GM19351 (cell line): ENCODE results near the gene PPIF.

Experiments used
- ATAC-seq: cut with Tn5 transposase; IDR thresholded peaks from one replicate; pipeline ENCODE4 v1.9.1; 2021; ENCODE audit warnings: mild to moderate bottlenecking, moderate library complexity; ENCODE audit not compliant: unreplicated experiment

PPIF gene

DNA sequence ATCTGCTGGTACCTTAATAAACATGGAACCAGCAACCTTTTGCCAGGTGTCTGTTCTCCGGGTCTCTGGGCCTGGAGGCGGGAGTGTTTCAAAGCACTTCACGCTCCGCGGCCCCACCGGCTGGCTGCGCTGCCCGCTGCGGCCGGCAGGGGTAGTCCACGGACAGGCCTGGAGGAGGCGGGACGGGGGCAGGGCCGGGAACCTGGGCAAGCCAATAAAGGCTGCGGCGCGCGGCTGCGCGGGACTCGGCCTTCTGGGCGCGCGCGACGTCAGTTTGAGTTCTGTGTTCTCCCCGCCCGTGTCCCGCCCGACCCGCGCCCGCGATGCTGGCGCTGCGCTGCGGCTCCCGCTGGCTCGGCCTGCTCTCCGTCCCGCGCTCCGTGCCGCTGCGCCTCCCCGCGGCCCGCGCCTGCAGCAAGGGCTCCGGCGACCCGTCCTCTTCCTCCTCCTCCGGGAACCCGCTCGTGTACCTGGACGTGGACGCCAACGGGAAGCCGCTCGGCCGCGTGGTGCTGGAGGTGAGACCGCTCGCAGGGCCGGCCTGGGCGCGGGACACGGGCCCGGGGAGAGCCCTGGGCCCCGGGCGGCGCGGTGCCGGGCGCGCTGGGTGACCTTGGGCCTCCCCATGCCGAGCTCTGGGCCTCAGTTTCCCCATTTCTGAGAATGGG, at the start of gene PPIF:
Gene PPIF, plus strand, starts transcription at position 244 of the 668 bp plus-strand sequence. Its CDS starts 80 bp downstream, at position 324.
- ATAC-seq = peak; percentile 78

DNA sequence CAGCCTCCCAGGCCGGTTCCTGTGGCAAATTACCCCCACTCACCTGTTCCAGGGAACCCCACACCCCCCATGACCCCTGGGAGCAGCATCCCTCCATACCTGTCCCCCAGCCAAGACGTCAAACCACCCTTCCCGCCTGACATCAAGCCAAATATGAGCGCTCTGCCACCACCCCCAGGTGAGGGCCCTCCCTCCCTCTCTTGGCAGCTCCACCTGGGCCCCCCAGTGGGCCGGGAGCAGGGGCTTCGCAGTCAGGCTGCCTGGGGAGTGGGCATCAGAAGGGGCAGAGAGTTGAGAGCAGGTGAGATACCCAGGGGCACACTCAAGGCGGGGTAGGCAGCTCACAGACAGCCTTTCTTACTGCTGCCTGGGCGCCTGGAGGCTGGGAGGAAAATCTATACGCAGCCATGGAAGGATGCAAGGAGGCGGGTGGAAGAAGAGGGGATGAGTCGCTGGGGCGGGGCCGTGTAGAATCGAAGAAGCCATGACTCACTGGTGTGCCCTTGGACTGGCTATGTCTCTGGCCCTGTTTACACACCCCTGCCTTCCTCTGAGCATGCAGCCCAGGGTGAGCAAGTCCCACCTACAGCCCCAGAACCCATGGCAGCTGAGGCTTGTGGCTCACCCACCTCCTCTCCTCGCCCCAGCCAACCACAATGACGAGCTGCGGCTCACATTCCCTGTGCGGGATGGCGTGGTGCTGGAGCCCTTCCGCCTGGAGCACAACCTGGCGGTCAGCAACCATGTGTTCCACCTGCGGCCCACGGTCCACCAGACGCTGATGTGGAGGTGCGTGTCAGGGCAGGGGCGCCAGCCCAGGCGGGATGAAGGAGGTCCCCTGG, 48.6 kb upstream of the PPIF start:
- no peak for ATAC-seq

DNA sequence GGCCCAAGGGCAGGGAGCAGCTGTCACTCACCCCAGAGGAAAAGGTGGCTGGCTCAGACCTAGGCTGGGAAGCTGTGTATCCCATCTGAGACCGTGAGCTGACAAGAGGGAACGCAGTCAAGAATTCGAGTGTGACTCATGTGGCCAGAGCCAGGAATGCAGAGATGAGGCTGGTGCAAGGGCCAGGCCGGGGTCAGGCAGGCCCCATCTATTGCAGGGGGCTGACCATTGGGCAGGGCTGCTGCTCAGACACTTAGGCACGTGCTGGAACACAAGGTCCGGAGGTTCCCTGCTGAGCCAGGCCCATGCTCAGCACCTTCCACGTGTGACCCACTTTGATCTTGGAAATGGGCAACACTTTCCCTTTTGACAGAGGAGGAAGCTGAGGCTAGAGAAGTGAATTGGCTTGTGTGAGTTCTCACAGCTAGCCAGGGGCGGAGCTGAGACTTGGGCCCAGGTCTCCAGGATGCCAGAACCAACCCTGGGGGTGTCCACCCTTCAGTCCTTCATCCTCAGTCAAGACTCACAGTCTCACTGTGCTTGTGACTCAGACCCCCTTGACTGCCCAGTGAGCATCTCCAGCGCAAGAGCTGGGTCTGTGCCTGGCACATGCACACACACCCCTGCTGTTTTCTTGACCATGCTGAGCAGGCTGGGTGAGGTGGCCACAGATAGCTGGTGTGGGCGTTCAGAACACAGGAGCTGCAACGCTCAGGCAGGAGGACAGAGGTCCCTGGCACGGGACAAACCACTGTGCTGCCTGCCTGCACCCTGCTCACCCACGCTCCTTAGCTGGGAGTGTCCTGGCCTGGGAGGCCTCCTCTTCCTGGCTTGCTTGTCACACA, 47.6 kb upstream of the PPIF start:
- no peak for ATAC-seq

DNA sequence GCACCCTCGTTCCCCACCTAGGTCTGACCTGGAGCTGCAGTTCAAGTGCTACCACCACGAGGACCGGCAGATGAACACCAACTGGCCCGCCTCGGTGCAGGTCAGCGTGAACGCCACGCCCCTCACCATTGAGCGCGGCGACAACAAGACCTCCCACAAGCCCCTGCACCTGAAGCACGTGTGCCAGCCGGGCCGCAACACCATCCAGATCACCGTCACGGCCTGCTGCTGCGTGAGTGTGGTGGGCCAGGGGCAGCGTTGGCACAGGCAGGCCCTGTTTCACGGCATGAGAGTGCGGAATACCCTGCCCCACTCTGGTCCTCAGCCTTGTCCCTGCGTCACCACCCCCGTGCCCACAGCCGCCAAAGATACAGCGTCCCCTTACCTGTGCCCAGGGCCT, 46.6 kb upstream of the PPIF start:
- ATAC-seq = no peak

DNA sequence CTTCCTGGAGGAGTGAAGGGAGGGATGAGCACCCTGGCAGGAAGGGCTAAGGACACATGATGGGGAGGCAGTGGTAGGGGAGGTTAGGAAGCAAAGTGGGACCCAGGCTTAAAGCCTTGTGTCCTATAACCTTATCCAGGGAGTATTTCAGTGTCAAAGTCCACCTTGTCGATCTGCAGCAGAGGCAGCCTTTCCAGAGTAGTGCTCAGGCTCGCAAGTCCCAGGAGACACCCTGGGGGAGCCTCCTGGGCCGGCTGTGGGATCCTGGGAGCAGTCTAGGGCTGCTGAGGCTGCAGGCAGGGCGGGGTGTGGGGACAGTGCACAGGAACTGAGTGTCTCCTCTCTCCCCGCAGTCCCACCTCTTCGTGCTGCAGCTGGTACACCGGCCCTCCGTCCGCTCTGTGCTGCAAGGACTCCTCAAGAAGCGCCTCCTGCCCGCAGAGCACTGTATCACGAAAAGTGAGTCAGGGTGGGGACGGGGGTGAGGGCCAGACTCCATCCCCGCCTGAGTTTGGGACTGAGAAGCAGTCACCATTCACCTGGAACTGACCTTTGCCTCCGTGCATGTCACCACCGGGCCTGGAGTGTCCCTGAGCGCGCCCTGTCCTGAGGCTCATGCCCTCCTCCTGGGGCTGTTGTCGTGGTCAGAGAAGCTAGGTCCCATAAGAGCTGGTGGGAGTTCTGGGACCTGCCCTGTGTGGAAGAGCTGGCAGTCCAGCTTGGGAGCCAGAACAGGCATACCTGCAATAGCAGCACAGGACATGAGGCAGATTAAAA, 45.3 kb upstream of the PPIF start:
- ATAC-seq = no peak

DNA sequence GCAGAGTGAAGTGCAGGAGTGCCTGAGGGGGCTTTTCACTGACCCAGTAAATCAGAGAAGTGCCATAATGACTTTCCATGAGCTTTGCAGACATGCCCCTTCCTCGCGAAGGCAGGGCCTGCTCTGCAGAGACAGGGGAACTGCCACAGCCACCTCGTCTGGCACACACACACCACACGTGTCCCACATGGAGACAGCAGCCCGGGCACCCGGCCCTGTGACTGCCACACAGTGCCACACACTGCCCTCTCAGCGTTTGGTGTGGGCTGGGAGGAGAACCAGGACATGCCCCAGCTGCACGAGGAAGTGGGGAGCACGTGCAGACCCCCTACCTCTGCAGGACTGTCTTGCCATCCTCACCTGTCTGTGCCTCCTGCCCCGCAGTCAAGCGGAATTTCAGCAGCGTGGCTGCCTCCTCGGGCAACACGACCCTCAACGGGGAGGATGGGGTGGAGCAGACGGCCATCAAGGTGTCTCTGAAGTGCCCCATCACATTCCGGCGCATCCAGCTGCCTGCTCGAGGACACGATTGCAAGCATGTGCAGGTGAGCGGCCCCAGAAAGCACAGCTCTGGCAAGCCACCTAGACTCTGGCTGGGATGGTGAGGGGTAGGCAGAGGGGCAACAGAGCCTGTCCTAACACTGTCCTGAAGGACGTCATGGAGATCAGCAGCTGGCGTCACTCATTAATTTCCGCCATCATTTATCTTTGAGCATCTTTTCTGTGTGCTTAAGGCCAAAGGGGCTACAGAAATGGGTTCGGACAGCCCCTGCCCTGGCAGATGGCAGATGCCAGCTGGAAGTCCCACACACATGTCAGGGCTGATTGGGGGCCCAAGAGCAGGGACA, 43.4 kb upstream of the PPIF start:
- no peak for ATAC-seq

DNA sequence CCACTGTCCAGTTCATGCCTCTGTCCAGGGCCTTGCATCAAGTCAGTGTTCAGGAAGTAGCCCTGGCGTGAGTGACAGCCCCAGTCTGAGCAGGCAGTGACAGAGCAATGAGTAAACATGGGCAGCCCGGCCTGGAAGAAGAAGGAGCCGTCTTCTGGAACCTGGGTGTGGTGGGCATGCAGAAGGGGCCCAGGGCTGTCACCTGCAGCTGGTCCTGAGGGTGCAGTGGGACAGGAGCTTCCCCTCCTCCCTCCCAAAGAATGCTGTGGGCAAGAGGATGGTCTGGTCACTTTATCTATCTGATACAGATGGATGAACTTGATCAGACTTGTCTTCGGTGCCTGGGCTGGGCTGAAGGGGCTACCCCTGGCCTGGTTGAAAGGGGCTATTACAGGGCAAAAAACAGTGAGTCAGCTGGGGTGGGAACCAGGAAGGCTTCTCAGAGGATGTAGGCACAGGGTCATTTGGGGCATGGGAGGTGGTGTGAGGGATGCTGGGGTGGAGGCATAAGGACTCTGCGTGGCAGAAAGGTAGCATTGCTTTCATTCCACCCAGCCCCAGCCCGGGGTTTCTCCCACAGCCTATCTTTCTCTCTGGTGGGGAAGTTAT, 42.7 kb upstream of the PPIF start:
- no peak for ATAC-seq

DNA sequence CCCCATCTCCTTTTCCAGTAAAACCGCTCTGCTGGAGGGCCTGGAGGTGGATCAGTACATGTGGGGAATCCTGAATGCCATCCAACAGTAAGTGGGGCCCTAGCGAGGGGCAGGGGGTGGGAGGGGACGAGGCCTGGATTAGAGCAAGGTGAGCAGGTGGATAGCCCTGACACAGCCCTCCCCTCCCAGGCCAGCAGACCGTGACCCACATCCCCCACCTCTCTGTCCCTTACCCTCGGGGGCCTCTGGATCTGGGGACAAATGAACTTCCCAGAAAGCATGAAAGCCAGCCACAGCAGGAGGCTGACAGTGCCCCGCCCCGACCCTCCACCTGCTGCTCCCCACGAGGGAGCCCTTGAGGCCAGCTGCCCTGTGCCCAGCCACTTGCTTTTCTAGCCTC, 41.8 kb upstream of the PPIF start:
- ATAC-seq = no peak

DNA sequence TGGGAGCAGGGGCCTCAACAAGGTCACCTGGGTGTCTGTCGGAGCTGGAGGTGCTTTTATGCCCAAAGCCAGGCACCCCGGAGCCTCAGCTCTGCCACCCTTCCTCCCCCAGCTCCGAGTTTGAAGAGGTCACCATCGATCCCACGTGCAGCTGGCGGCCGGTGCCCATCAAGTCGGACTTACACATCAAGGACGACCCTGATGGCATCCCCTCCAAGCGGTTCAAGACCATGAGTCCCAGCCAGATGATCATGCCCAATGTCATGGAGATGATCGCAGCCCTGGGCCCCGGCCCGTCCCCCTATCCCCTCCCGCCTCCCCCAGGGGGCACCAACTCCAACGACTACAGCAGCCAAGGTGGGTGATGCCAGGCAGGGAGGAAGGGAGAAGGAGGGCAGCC, 41.3 kb upstream of the PPIF start:
- ATAC-seq = no peak

DNA sequence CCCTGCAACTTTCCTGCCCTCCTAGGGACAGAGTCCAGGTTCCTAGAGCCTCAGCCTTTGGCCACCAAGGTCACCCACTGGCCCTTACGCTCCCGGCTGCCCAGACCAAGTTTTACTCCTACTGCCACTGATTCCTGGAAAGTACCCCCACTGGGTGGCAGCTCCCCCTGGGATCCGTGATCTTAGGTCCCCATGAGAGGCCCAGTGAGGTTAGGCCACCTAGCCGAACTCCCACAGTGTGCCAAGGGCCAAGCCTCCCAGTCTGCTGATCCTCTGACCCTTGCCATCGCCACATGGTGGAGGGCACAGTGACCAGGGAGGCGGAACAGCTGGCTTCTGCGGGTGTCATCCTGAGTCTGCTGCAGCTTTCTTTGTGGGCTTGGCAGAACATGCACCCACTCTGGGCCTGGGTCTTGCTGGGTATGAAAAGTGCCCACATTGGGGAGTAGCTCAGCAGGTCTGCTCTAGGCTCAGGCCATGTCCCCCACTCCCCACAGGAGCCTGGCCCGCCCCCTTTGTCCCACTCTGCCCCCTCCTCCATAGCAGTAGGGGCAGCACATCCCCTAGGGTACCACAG, 40.5 kb upstream of the PPIF start:
- no peak for ATAC-seq

DNA sequence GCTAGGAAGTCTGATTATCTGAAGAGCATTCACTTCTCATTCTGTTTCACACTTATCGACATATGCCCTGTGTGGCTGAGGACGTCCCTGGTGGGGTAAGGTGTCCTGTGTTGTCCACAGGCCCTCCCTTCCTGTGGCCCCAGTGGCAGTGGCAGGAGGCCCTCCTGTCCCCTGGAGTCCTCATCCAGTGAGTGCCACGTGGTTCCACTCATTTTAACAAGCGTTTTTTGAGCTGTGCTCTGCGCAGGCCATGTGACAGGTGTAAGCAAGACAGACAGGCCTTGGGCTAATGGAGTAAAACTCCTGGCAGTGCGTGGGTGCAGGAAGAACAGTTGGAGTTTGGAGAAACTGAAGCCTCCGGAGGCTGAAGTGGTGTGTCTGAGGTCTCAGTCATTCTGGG, 39.3 kb upstream of the PPIF start:
- no peak for ATAC-seq

DNA sequence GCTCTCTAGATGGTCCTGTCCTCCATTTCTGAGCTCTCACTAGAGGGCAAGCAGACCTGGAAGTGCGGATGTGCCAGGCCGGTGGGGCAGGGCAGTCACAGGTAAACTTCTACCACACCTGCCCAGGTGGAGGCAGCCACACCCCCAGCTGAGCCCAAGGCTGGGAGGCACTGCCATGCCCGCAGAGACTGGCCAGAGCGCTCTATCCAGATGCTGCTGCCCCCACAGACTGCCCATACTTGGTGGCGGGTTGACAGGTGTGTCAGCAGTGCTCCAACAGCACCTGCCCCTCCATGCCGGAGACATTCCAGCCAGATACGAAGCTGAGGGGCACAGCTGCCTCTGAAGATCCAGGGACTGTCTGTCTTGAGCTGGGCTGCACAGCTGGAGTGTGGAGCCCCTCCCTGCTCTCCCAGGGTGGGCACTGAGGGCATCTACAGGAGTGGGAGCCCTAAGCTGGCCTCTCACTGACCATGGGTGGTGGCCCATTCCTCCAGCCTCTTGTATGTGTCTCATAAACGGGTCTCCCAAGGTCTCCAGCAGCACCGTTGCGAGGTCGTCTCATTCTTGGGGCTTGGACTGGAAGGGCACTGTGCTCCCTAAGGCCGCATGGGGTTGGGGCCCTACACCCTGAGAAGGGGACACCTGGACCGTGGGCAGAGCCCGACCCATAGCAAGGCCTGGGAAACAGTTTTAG, 38.2 kb upstream of the PPIF start:
- ATAC-seq = no peak

DNA sequence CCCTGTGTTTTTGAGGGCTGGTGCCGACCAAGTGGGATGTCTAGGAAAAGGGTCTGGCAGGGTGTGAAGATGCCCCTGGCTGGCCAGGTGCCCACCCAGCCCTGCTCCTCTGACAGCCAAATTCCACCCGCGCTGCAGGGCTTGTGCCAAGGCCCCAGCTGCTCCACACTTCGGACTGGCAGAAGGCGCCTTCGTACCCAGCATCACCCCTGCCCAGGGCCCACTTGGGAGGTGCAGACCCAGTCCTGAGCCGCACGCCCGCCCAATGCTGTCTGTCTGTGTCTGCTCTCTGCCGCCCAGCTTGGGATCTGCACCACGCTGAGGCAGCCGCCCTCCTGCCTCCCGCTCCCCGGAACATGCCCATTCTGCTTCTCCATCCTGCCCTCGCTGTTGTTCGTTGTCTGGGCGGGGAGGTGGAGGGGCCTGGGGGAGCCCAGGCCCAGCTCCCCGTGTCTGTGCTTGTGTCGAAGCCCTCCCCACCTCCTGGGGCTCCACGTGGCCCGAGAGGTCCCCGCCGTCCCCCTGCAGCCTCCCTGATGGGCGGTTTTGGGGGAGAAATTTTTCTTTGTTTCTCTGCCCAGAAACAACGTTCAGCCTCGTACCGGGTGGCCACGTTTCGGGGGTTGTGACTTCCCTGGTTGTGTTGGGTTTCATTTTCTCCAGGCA, 36.9 kb upstream of the PPIF start:
- no peak for ATAC-seq

DNA sequence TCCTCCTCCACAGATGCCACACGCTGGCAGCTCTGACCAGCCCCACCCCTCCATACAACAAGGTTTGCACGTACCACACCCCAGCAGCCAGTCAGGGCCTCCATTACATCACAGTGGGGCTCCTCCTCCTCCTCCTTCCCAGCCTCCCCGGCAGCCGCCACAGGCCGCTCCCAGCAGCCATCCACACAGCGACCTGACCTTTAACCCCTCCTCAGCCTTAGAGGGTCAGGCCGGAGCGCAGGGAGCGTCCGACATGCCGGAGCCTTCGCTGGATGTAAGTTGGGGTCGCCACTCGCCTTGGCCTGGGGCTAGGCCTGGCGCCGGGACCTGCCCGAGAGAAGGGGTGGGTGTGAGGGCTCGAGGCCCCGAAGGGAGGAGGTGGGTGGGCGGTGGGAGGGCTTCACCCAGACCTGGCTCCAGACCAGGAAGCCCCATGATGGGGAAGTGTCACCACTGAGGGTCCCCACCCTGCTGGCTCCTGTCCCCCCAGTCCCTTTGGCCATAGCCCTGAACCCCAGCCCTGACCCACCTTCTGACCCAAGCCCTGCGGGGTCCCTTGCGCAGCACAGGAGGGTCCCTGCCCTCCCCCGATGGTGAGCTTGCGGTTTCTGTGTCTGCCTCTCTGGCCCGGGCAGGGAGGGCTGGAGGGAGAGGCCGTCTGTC, 36.2 kb upstream of the PPIF start:
- ATAC-seq = no peak

DNA sequence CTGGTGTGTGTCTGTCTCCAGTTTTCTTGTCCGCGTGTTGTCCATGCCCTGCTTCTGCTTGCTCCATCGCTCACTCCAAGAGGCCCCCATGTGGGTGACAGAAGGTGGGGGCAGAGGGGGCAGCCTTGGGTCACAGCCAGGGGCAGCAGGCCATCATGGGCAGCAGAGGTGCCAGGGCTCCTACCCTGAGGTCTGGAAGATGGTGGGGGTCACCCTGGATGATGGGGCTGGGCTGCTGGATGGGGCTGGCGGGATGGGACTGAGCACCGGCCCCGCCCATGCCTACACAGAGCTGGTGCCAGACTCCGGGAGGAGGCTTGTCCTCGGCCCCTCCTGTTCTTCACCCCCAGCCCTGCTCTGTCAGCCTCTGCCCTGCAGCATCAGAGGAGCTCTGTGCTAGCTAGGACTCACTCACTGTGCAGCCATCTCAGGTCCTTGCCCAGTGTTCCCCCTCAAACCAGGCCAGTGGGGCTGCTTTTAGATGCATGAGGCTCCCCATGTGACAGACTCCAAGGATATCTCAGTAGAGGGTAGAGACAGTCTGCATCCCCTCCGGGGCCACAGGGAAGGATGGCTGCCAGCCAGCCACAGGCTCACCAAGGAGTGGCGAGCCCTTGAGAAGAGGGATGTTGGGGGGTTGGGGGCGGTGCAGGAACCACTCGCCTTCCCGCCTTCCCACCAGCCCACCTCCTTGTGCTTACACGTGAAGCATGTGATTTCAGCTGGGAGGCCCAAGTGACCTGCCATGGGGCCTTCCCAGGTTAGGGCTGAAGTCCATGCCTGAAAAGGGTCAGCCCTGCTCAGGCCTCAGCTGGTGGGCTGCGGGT, 35.5 kb upstream of the PPIF start:
- no peak for ATAC-seq

DNA sequence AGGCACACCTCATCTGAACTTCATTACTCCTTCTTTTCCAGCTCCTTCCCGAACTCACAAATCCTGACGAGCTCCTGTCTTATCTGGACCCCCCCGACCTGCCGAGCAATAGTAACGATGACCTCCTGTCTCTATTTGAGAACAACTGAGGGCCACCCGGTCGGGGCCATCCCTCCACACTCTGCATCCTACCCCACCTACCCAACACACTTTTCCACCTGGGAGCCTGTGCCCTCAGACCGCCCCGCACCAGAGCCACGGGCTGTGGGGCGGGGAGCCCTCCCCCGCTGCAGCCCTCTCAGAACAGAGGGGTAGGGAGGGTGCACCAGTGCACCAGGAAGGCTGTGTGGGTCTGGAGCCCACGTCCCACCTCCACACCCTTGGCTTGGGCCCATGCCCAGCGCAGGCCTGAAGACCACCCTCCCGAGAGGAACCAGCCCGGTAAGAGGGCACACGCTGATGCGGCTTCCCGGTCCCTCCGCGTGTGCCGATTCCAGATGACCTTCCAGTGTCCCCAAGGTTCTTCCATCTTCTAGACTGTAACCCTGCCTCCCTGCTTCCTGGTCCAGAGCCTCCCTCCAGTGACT, 34.6 kb upstream of the PPIF start:
- no peak for ATAC-seq
